H1 (cell line): Measurements from ENCODE around the gene SLC13A3. TPM values are rescaled to one million over a fixed set of nuclear protein-coding genes. Genes with fewer than 3 reads are reported as not detected.

Experiments
- CTCF ChIA-PET: fragments of 300-600 bp; sonication (Branson Sonifier 250); formaldehyde crosslinking; loops from one replicate; lab custom pipeline; 2021; ENCODE audit not compliant: partially characterized antibody; lab: Charles Lee
- POLR2A ChIA-PET: fragments of 300-600 bp; sonication (Branson Sonifier 250); formaldehyde crosslinking; loops from one replicate; lab custom pipeline; 2021; ENCODE audit warnings: inconsistent platforms; ENCODE audit not compliant: partially characterized antibody; lab: Charles Lee
- DNase-seq, 2 experiments: peaks; one replicate each; pipeline versions ENCODE4 v3.0.0 to v3.0.0-alpha.2; 2010 to 2022; ENCODE audit warnings: low spot score in 2 of 2, low read depth in 1 of 2, mixed read lengths in 1 of 2
- FAIRE-seq: peaks from 2 replicates; lab custom pipeline; 2011; peaks lifted over from hg19 to GRCh38; lab: Jason Lieb, UNC
- H2AFZ ChIP-seq: 2 replicates; pipeline ENCODE4 v1.8.1; 2012; ENCODE audit warnings: low read length, inconsistent platforms
- H2AK5ac ChIP-seq: 2 replicates; pipeline ENCODE4 v1.6.1; 2013; ENCODE audit warnings: low read depth, low read length
- H2BK120ac ChIP-seq: replicated peaks from 2 replicates; pipeline ENCODE3; 2013; ENCODE audit warnings: low read depth, low read length, inconsistent platforms
- H2BK12ac ChIP-seq: 2 replicates; pipeline ENCODE4 v1.6.1; 2013; ENCODE audit warnings: low read depth, low read length
- H2BK15ac ChIP-seq: 2 replicates; pipeline ENCODE4 v1.6.1; 2013; ENCODE audit warnings: low read length
- H2BK20ac ChIP-seq: 2 replicates; pipeline ENCODE4 v1.6.1; 2013; ENCODE audit warnings: low read length
- H2BK5ac ChIP-seq: 2 replicates; pipeline ENCODE4 v1.6.1; 2013; ENCODE audit warnings: low read depth, low read length
- H3K14ac ChIP-seq: 2 replicates; pipeline ENCODE4 v1.6.1; 2013; ENCODE audit warnings: inconsistent platforms; ENCODE audit not compliant: insufficient read length
- H3K18ac ChIP-seq: 2 replicates; pipeline ENCODE4 v1.6.1; 2013; ENCODE audit warnings: low read length; ENCODE audit errors: extremely low read depth
- H3K23ac ChIP-seq: 2 replicates; pipeline ENCODE4 v1.6.1; 2013; ENCODE audit warnings: inconsistent platforms; ENCODE audit not compliant: insufficient read length
- H3K23me2 ChIP-seq: 2 replicates; pipeline ENCODE4 v1.6.1; 2013; ENCODE audit warnings: low read depth, low read length
- H3K27ac ChIP-seq: 2 replicates; pipeline ENCODE4 v1.6.1; 2011; ENCODE audit warnings: low read depth, low read length, inconsistent platforms
- H3K27me3 ChIP-seq, 4 experiments: replicated peaks in 1 of 4; 1 replicate in 1 of 4; 2 replicates in 3 of 4; pipeline versions ENCODE4 v1.6.1 to v1.8.1; 2011 to 2013; ENCODE audit warnings: low read length in 3 of 4, mild to moderate bottlenecking in 3 of 4, inconsistent platforms in 2 of 4, mixed read lengths in 2 of 4, moderate library complexity in 1 of 4; ENCODE audit not compliant: control insufficient read depth in 3 of 4, insufficient read depth in 3 of 4; ENCODE audit errors: extremely low read depth in 1 of 4
- H3K36me3 ChIP-seq, 4 experiments: 2 replicates each; pipeline versions ENCODE4 v1.6.1 to v1.8.1; 2011 to 2013; ENCODE audit warnings: mild to moderate bottlenecking in 4 of 4, low read length in 3 of 4, moderate library complexity in 2 of 4, control low read depth in 1 of 4, inconsistent platforms in 1 of 4; ENCODE audit not compliant: insufficient read depth in 4 of 4, control insufficient read depth in 2 of 4
- H3K4ac ChIP-seq: replicated peaks from 2 replicates; pipeline ENCODE3; 2013; ENCODE audit warnings: low read length, low read depth, mixed read lengths, inconsistent platforms; ENCODE audit not compliant: insufficient read length
- H3K4me1 ChIP-seq, 4 experiments: replicated peaks in 1 of 4; 1 replicate in 1 of 4; 2 replicates in 3 of 4; pipeline versions ENCODE4 v1.6.1 to v1.8.1; 2011 to 2013; ENCODE audit warnings: low read length in 3 of 4, inconsistent platforms in 2 of 4, mixed read lengths in 1 of 4; ENCODE audit not compliant: insufficient read depth in 4 of 4, control insufficient read depth in 3 of 4
- H3K4me2 ChIP-seq, 2 experiments: 2 replicates each; pipeline versions ENCODE4 v1.6.1 to v1.8.1; 2011 to 2013; ENCODE audit warnings: low read depth in 2 of 2, low read length in 2 of 2, control low read depth in 1 of 2, inconsistent platforms in 1 of 2, mild to moderate bottlenecking in 1 of 2; ENCODE audit not compliant: insufficient read depth in 1 of 2
- H3K4me3 ChIP-seq, 4 experiments: fragments of 200-600, 300-600 bp in 1 of 4; sonication (generic), shearing (Covaris generic), sonication (Bioruptor Twin) in 1 of 4; 2 replicates each; pipeline versions ENCODE4 v1.5.1 to v1.8.1; 2011 to 2016; ENCODE audit warnings: low read length in 4 of 4, low read depth in 3 of 4, control low read depth in 2 of 4, inconsistent platforms in 2 of 4, mild to moderate bottlenecking in 2 of 4, mixed read lengths in 1 of 4, moderate library complexity in 1 of 4; ENCODE audit not compliant: insufficient read depth in 2 of 4; ENCODE audit errors: extremely low read depth in 1 of 4
- H3K56ac ChIP-seq: replicated peaks from 2 replicates; pipeline ENCODE3; 2013; ENCODE audit warnings: low read depth, mild to moderate bottlenecking, mixed read lengths, low read length, inconsistent platforms; ENCODE audit not compliant: insufficient read length
- H3K79me1 ChIP-seq: 2 replicates; pipeline ENCODE4 v1.6.1; 2013; ENCODE audit warnings: low read depth, low read length, control low read depth
- H3K79me2 ChIP-seq, 2 experiments: 2 replicates each; pipeline versions ENCODE4 v1.6.1 to v1.8.1; 2012 to 2013; ENCODE audit warnings: low read length in 2 of 2, mild to moderate bottlenecking in 2 of 2, inconsistent platforms in 1 of 2; ENCODE audit not compliant: insufficient read depth in 2 of 2, control insufficient read depth in 1 of 2
- H3K9ac ChIP-seq, 4 experiments: replicated peaks in 1 of 4; 1 replicate in 1 of 4; 2 replicates in 3 of 4; pipeline versions ENCODE4 v1.6.1 to v1.8.1; 2011 to 2013; ENCODE audit warnings: low read depth in 3 of 4, low read length in 3 of 4, control low read depth in 2 of 4, mild to moderate bottlenecking in 2 of 4, moderate library complexity in 2 of 4, inconsistent platforms in 1 of 4; ENCODE audit errors: extremely low read depth in 1 of 4
- H3K9me3 ChIP-seq, 2 experiments: 2 replicates each; pipeline versions ENCODE4 v1.6.1 to v1.8.1; 2012 to 2013; ENCODE audit warnings: mild to moderate bottlenecking in 2 of 2, moderate library complexity in 2 of 2, control low read depth in 1 of 2, inconsistent platforms in 1 of 2, low read depth in 1 of 2, low read length in 1 of 2, mixed read lengths in 1 of 2; ENCODE audit not compliant: insufficient read depth in 2 of 2
- H4K20me1 ChIP-seq, 2 experiments: replicated peaks in 1 of 2; 2 replicates each; pipeline versions ENCODE3 to v1.8.1; 2011 to 2013; ENCODE audit warnings: inconsistent platforms in 2 of 2, low read length in 2 of 2, mild to moderate bottlenecking in 1 of 2; ENCODE audit not compliant: insufficient read depth in 2 of 2, control insufficient read depth in 1 of 2
- H4K5ac ChIP-seq: 2 replicates; pipeline ENCODE4 v1.6.1; 2013; ENCODE audit warnings: low read length, low read depth, mixed read lengths, inconsistent platforms; ENCODE audit not compliant: insufficient read length
- H4K8ac ChIP-seq: 2 replicates; pipeline ENCODE4 v1.8.0; 2013; ENCODE audit warnings: mild to moderate bottlenecking, moderate library complexity, low read length, inconsistent platforms; ENCODE audit not compliant: insufficient read depth; ENCODE audit errors: extremely low read depth
- H4K91ac ChIP-seq: replicated peaks from 2 replicates; pipeline ENCODE3; 2013; ENCODE audit warnings: low read length, mixed read lengths, inconsistent platforms; ENCODE audit not compliant: insufficient read length
- BCL11A ChIP-seq, 2 experiments: IDR thresholded peaks; one replicate each; pipeline ENCODE4 v1.6.1; 2011; ENCODE audit warnings: low read depth in 2 of 2, low read length in 2 of 2, mild to moderate bottlenecking in 2 of 2
- KDM1A ChIP-seq: fragments of 200-600, 300-600 bp; sonication (generic); IDR thresholded peaks from 2 replicates; pipeline ENCODE4 v1.7.1; 2016; ENCODE audit warnings: mild to moderate bottlenecking, low read length, borderline replicate concordance
- WGBS, 2 experiments: shearing (Covaris generic) in 1 of 2; methylation state at CpG; one replicate each; pipeline versions ENCODE4 v1.1.6 to v1.1.7; 2013 to 2015; ENCODE audit warnings: low lambda C conversion rate in 2 of 2, mixed read lengths in 2 of 2, inconsistent platforms in 1 of 2, low coverage in 1 of 2, missing lambda C conversion rate in 1 of 2; ENCODE audit not compliant: insufficient replicate concordance in 2 of 2, insufficient coverage in 1 of 2, insufficient read length in 1 of 2; ENCODE audit errors: extremely low coverage in 1 of 2, missing lambda C conversion rate in 1 of 2; 5-methylcytosine and 5-hydroxymethylcytosine counted together
- polyA plus RNA-seq, 7 experiments: library from polyadenylated mRNA; depleted of rRNA in 3 of 7; stranded (reverse) in 5 of 7; unstranded in 2 of 7; fragments of >200 nt in 5 of 7; fragments of 200-250 nt in 2 of 7; gene quantifications; 1 replicate in 5 of 7; 2 replicates in 1 of 7; 4 replicates in 1 of 7; pipeline versions ENCODE4 v1.2.1 to v1.2.3, GENCODE V29; 2011 to 2013; ENCODE audit warnings: missing spikeins in 2 of 7, mixed read lengths in 2 of 7
- total RNA-seq: library from RNA; stranded (reverse); fragmentation: NEBNext Ultra II Directional; extraction: Animal tissue kit (Norgen Biotek cat#: 25700); gene quantifications from 2 replicates; pipeline ENCODE4 v1.2.1, GENCODE V29; 2021

Gene SLC13A3
- total and polyA plus RNA-seq, 2 of the 8 experiments (the other 6 are each of a cell fraction or from before 2014, with no cell fraction given), result 9.4 to 12.6 TPM

- POLR2A ChIA-PET, result interaction anchor here (1.0 to 1.6 kb wide), 4 partner anchors 8 to 17 kb away, joined by 3 to 5 read pairs (median 4); no protein-coding TSS in a partner anchor
- FAIRE-seq, result no peak
- no peaks in the 10 kb centered on the region for H3K79me2 ChIP-seq
- H3K27me3 ChIP-seq, result no peaks in the 10 kb centered on the region
- no peak overlapping the region for H3K56ac ChIP-seq
- no peak overlapping the region for H3K4me3 ChIP-seq
- no peaks in the 10 kb centered on the region for H3K9me3 ChIP-seq
- no peak overlapping the region for H2BK120ac ChIP-seq
- no peak for DNase-seq
- no peak overlapping the region for H4K5ac ChIP-seq
- no peaks in the 10 kb centered on the region for H3K23me2 ChIP-seq
- no peak overlapping the region for H3K4me2 ChIP-seq
- H2BK5ac ChIP-seq, result no peak overlapping the region
- H3K18ac ChIP-seq, result no peak overlapping the region
- H4K20me1 ChIP-seq, result no peaks in the 10 kb centered on the region
- H2BK12ac ChIP-seq, result no peak overlapping the region
- H2AFZ ChIP-seq, result no peak overlapping the region
- no peak overlapping the region for H3K14ac ChIP-seq
- CTCF ChIA-PET, result interaction anchor here (2.7 to 4.5 kb wide), 3 partner anchors 10 to 108 kb away, joined by 10 to 41 read pairs (median 17); no protein-coding TSS in a partner anchor
- H4K8ac ChIP-seq, result no peak overlapping the region
- H3K23ac ChIP-seq, result no peak overlapping the region
- no peak overlapping the region for H3K4ac ChIP-seq
- H3K4me1 ChIP-seq, result no peaks in the 10 kb centered on the region; a peak in 2 of 7 replicates
- no peaks in the 10 kb centered on the region; a peak in 1 of 8 replicates for H3K36me3 ChIP-seq
- no peak overlapping the region for H3K27ac ChIP-seq
- no peak overlapping the region for H2BK15ac ChIP-seq
- TF ChIP-seq KDM1A (0 out of 2 replicates have a peak, but pooled peaks have one; percentile 18), BCL11A (IDR thresholded peaks at IDR 0.05; ENCODE audit: low read depth in 2 of 2, low read length in 2 of 2) (no peak)
- WGBS, 2 experiments, result 86% methylated on average over 3 of the region's 3 CpGs; no CpG with 5 or more reads in 1 of the 2 experiments
- H4K91ac ChIP-seq, result no peak overlapping the region
- H2BK20ac ChIP-seq, result no peak overlapping the region
- no peak overlapping the region for H2AK5ac ChIP-seq
- H3K9ac ChIP-seq, result no peak overlapping the region
- H3K79me1 ChIP-seq, result no peaks in the 10 kb centered on the region
Observed at GRCh38 chr20:46572790-46573189, 78.5 kb downstream of the SLC13A3 start.
